Fibroblast of lung (primary cell): Measurements from ENCODE around the gene FGF1. TPM values are rescaled to one million over a fixed set of nuclear protein-coding genes. Genes with fewer than 3 reads are reported as not detected.

Source experiments
- DNase-seq, 2 donors: peaks; one replicate each; pipeline versions ENCODE4 v3.0.0 to v3.0.0-alpha.2; 2010; ENCODE audit warnings: low read depth in 2 of 2
- H2AFZ ChIP-seq: 2 replicates; pipeline ENCODE4 v1.5.1; 2012; ENCODE audit warnings: low read length, control low read depth, inconsistent platforms
- H3K27ac ChIP-seq: 2 replicates; pipeline ENCODE4 v1.5.1; 2011; ENCODE audit warnings: low read length, control low read depth; ENCODE audit not compliant: insufficient read depth
- H3K27me3 ChIP-seq: 2 replicates; pipeline ENCODE4 v1.5.1; 2011; ENCODE audit warnings: mild to moderate bottlenecking, low read length; ENCODE audit not compliant: control insufficient read depth, insufficient read depth
- H3K36me3 ChIP-seq: 2 replicates; pipeline ENCODE4 v1.5.1; 2011; ENCODE audit warnings: low read length; ENCODE audit not compliant: control insufficient read depth, insufficient read depth
- H3K4me1 ChIP-seq: 2 replicates; pipeline ENCODE4 v1.5.1; 2011; ENCODE audit warnings: low read length; ENCODE audit not compliant: control insufficient read depth, insufficient read depth; ENCODE audit errors: extremely low read depth
- H3K4me2 ChIP-seq: 2 replicates; pipeline ENCODE4 v1.5.1; 2011; ENCODE audit warnings: low read length, control low read depth; ENCODE audit not compliant: insufficient read depth; ENCODE audit errors: extremely low read depth
- H3K4me3 ChIP-seq, 4 experiments: fragments of 200-600 bp in 1 of 4; sonication (generic) in 1 of 4; replicated peaks in 1 of 4; 2 replicates each; pipeline ENCODE4 v1.5.1; 2011 to 2016; ENCODE audit warnings: low read length in 4 of 4, low read depth in 3 of 4, mild to moderate bottlenecking in 3 of 4, control low read depth in 2 of 4, inconsistent platforms in 1 of 4, mixed read lengths in 1 of 4; ENCODE audit not compliant: insufficient read depth in 1 of 4; ENCODE audit errors: control extremely low read depth in 1 of 4
- H3K79me2 ChIP-seq: 2 replicates; pipeline ENCODE4 v1.5.1; 2012; ENCODE audit warnings: mild to moderate bottlenecking, low read length, inconsistent platforms; ENCODE audit not compliant: control insufficient read depth, insufficient read depth
- H3K9ac ChIP-seq: 2 replicates; pipeline ENCODE4 v1.5.1; 2011; ENCODE audit warnings: mild to moderate bottlenecking, low read length, control low read depth; ENCODE audit not compliant: insufficient read depth
- H3K9me3 ChIP-seq: 2 replicates; pipeline ENCODE4 v1.5.1; 2012; ENCODE audit warnings: low read depth, low read length; ENCODE audit not compliant: control insufficient read depth, insufficient read depth
- H4K20me1 ChIP-seq: 2 replicates; pipeline ENCODE4 v1.5.1; 2011; ENCODE audit warnings: low read length; ENCODE audit not compliant: control insufficient read depth, insufficient read depth; ENCODE audit errors: extremely low read depth
- CTCF ChIP-seq, 2 donors: IDR thresholded peaks in 1 of 2; conservative IDR thresholded peaks in 1 of 2; 1 replicate in 1 of 2; 2 replicates in 1 of 2; pipeline ENCODE4 v1.5.1; 2011 to 2012; ENCODE audit warnings: low read length in 2 of 2, control low read depth in 1 of 2, inconsistent platforms in 1 of 2, low read depth in 1 of 2, mild to moderate bottlenecking in 1 of 2
- EZH2 ChIP-seq: IDR thresholded peaks from 2 replicates; pipeline ENCODE4 v1.5.1; 2012; ENCODE audit warnings: low read length, control low read depth, mild to moderate bottlenecking; ENCODE audit errors: missing control alignments
- polyA plus RNA-seq, 2 donors: library from polyadenylated mRNA; depleted of rRNA in 1 of 2; stranded (reverse) in 1 of 2; unstranded in 1 of 2; fragments of >200 nt; gene quantifications; 2 replicates each; pipeline ENCODE4 v1.2.1, GENCODE V29; 2011 to 2012; ENCODE audit warnings: missing spikeins in 1 of 2
- total RNA-seq: library from RNA; depleted of rRNA; stranded (reverse); fragments of >200 nt; gene quantifications from 2 replicates; pipeline ENCODE4 v1.2.1, GENCODE V29; 2014

FGF1 gene
- total and polyA plus RNA-seq, 2 donors (not counting 1 experiment from before 2014, with no cell fraction given), result 3.5 to 17.7 TPM

GRCh38 chr5:142692321-142692894 lies 6.5 kb upstream of the FGF1 start:
- no peaks in the 10 kb centered on the region for H3K36me3 ChIP-seq
- no peak overlapping the region for H3K4me2 ChIP-seq
- no peaks in the 10 kb centered on the region for H3K9me3 ChIP-seq
- no peaks in the 10 kb centered on the region for H3K79me2 ChIP-seq
- H2AFZ ChIP-seq, result no peak overlapping the region
- DNase-seq, result no peak
- H3K27ac ChIP-seq, result no peak overlapping the region
- no peak for TF ChIP-seq CTCF (conservative IDR thresholded peaks at IDR 0.05 in 1 of 2, IDR thresholded peaks at IDR 0.05 in 1 of 2; ENCODE audit: low read depth in 1 of 2, low read length in 2 of 2)
- no peak for TF ChIP-seq EZH2
- no peaks in the 10 kb centered on the region for H3K27me3 ChIP-seq
- peaks cover 2% of the 10 kb centered on the region for H3K4me1 ChIP-seq
- no peak overlapping the region for H3K4me3 ChIP-seq
- H3K9ac ChIP-seq, result no peak overlapping the region
- H4K20me1 ChIP-seq, result no peaks in the 10 kb centered on the region

GRCh38 chr5:142690667-142691066 lies 4.8 kb upstream of the FGF1 start:
- Histone ChIP-seq H3K9me3 (no peaks in the 10 kb centered on the region), H3K36me3 (no peaks in the 10 kb centered on the region), H4K20me1 (no peaks in the 10 kb centered on the region), H3K4me2 (no peak overlapping the region), H3K27me3 (no peaks in the 10 kb centered on the region), H2AFZ (no peak overlapping the region), H3K9ac (no peak overlapping the region), H3K4me3 (no peak overlapping the region), H3K4me1 (peaks cover under 1% of the 10 kb centered on the region), H3K79me2 (no peaks in the 10 kb centered on the region), H3K27ac (no peak overlapping the region)
- DNase-seq, result no peak
- TF ChIP-seq CTCF (conservative IDR thresholded peaks at IDR 0.05 in 1 of 2, IDR thresholded peaks at IDR 0.05 in 1 of 2; ENCODE audit: low read depth in 1 of 2, low read length in 2 of 2), result no peak
- TF ChIP-seq EZH2, result no peak

- H3K9me3 ChIP-seq, result no peaks in the 10 kb centered on the region
- no peak overlapping the region for H3K9ac ChIP-seq
- no peaks in the 10 kb centered on the region for H3K27me3 ChIP-seq
- no peaks in the 10 kb centered on the region for H4K20me1 ChIP-seq
- H3K79me2 ChIP-seq, result no peaks in the 10 kb centered on the region
- H3K27ac ChIP-seq, result no peak overlapping the region
- DNase-seq, result no peak
- H2AFZ ChIP-seq, result no peak overlapping the region
- peaks cover 12% of the 10 kb centered on the region for H3K4me1 ChIP-seq
- no peak for TF ChIP-seq CTCF (conservative IDR thresholded peaks at IDR 0.05 in 1 of 2, IDR thresholded peaks at IDR 0.05 in 1 of 2; ENCODE audit: low read depth in 1 of 2, low read length in 2 of 2)
- no peak for TF ChIP-seq EZH2
- no peaks in the 10 kb centered on the region for H3K36me3 ChIP-seq
- H3K4me2 ChIP-seq, result no peak overlapping the region
- H3K4me3 ChIP-seq, result no peak overlapping the region
These were observed 3.2 kb upstream of the FGF1 start for GRCh38 chr5:142689081-142689480.
